HG03575 (cell line): ENCODE data around the gene TNFSF4.

Source experiments
- ATAC-seq: cut with Tn5 transposase; IDR thresholded peaks from one replicate; pipeline ENCODE4 v1.9.1; 2021; ENCODE audit not compliant: unreplicated experiment, insufficient number of reproducible peaks, low FRiP score; ENCODE audit errors: extremely low read depth

The TNFSF4 gene

GRCh38 chr1:173213665-173214064 is 6.5 kb upstream of the TNFSF4 start:
- ATAC-seq, result no peak

DNA sequence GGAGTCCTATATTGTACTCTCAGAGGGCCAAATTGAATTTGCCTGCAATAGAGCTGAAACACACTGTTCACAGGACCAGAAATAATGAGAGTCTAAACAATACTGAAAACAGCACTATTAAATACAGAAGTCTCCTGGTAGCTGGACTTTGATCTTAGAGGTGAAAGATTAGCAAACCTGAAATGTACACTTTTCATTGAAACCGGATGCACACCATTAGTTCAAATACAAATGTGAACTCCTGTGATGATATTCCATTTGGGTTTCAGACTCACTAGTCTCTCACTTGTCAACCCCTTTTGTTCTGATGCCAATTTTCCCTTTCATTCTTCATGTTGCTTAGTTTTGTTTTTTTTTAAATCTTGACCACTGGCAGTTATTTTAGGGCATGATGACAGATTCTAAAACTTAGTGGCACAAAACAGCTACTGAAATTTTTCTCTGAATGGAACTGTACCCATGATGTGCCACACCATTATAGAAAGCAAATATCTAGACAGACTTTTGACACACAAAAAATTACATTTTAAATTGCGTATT is 5.9 kb upstream of the TNFSF4 start:
- peak; percentile 60 for ATAC-seq

GRCh38 chr1:173210716-173211231 is 3.6 kb upstream of the TNFSF4 start:
- ATAC-seq, result no peak

GRCh38 chr1:173210283-173210682 is 3.2 kb upstream of the TNFSF4 start:
- ATAC-seq, result no peak

GRCh38 chr1:173208868-173209267 is 1.7 kb upstream of the TNFSF4 start:
- no peak for ATAC-seq

- no peak for ATAC-seq
Measured at GRCh38 chr1:173208146-173208545, 1.0 kb upstream of the TNFSF4 start.

DNA sequence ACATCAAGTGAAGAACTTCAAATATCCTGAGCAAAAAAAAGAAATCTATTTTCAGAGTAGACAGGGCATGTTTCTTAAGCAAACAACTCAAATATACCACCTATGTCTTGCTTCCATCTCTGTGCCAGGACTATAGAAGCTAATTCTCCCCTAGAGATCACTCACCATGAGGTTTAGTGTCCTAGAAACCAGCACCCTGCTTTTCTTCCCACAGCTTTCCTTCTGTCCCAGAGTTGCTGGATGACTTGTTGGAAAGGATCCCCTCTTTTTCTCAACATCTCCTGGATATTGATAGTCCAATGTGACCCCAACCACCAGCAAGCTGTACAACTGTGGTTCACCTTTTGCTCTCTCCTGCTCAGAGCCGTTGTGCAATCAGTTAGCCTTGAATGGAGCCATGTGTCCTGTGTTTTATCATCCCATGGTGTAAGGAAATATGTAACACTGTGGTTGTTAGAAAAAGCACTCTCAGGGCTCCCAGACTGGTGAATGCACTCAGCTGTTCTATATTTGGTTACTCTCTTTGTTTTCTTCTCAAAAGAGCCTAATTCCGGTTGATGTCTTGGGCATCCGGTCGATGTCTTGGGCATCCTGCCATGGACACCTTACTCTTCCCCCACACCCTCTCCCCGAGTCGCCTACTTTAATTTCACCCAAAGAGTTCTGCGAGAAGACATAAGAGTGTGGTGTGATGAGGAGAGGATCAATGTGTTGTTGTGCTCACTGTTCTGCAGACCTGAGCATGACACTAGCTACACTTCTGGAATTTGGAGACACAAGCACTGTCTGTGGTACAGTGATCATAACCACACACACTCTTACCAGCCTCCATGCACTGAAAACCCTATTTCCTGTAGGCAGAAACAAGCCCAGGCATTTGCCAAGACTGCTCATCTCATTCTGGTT is 1.7 kb downstream of the TNFSF4 start:
- no peak for ATAC-seq

DNA sequence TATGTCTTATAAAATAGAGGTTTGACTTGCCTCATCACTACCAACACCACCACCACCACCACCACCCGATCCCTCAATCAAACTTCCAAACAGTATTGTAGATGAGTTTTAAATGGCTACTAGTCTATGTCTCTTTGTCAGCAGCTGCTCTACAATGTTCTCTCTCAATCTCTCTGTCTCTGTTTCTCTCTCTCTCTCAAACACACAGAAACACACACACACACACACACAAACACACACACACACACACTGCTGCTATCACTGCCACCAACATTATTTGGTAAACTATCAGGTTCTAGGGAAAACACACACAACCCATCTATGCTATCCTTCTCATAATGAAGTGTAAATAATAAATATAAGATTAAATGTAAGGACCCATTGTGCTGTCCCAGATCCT is 2.4 kb downstream of the TNFSF4 start:
- ATAC-seq, result no peak

DNA sequence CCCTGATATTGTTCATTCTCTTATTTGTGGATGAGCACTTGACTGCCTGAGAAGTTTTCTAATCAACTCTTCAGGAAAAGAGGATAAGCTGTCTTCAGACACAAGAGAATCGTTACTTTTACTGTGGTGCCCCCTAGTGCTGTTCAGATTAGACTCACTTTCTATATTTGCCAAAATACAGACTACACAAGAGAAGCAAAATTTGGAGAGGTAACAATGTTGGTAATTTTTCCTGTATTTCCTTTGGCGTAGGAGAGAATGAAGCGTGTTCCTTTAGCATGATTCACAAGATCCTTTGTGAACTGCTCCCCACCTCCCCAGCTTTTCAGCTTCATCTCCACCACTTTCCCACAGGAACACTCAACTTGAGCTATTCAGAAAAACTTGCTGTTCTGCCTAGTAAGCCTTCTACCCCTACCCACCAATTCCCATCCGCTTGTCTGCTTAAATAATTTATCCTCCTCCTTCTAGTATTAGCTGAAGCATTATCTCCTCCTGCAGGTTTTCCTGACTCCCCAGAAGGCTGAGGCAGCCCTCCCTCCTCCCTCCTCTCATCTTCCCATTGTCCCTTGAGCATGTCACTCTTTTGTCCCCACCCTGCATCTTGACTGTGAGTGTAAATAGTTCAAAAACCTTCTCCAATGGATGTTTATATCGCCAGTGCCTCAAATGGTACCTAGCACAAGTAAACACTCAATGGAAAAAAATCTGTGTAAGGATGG is 4.5 kb downstream of the TNFSF4 start:
- ATAC-seq, result no peak

DNA sequence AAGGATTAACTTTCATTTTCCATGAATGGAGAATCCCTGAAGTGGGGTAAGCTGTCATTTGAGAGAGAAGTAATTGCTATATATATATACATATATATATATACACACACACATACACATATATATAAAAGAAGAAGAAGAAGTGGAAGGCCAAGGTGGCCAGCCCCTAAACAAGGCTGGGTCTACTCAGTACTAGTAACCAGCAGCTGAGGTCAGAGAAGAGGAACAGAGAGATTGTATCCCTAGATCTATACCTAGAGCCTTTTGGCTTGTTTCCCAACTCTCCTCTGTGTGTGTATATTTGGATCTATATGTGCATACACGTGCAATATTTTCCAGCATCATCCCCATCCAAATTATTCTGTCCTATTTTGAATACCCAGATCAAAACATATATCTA is 5.2 kb downstream of the TNFSF4 start:
- no peak for ATAC-seq

GRCh38 chr1:173195596-173196088 is 11.5 kb downstream of the TNFSF4 start:
- ATAC-seq, result no peak

DNA sequence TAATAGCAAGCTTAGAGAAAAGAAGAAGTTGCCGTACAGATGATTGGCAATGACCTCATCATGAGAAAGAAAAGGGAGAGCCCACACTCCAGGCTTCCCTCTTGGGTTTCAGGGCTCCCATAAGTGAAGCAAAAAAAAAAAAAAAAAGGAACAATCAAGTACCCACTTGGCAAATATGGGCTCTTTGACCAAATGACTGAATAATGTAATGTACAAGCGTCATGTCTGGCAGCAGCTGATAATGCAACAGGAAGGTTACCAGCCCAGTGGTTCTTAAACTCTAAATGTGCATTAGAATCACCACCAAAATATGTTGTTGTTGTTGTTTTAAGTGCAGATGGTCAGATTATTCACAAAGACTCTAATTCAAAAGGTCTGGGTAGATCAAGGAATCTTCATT is 13.5 kb downstream of the TNFSF4 start:
- no peak for ATAC-seq

DNA sequence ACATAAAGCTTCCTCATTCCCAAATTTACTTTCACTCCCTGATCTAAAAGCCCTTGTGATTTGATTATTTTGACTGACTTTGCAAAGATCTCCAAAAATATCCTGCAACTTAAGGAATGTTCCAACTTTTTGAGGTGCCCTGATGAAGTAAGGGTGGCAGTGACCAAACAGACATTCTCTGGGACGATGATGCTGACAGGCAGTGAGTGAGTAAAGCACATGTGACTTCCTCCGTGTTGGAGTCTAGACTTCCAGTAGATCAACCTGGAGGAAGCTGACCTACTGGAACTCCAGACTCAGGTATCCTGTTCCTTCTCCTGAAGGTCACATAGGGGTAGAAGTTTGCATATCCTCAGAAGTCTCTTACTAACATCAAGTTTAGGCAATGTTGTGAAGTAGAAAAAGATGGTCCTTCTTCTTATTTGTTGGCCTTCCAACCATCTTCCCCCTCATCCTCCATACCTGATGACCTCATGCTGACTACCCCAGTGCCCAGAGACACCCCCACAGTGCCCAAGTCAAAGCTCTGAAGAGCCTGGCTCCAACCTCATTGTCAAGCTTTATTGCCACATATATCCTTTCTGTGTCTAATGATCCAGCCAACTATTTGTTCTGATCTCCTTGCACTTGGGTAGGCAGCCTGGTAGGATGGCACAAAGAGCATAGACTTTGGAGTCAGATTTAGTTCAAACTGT is 16.0 kb downstream of the TNFSF4 start:
- no peak for ATAC-seq

- ATAC-seq, result no peak
Measured at GRCh38 chr1:173190101-173190936, 16.8 kb downstream of the TNFSF4 start.

DNA sequence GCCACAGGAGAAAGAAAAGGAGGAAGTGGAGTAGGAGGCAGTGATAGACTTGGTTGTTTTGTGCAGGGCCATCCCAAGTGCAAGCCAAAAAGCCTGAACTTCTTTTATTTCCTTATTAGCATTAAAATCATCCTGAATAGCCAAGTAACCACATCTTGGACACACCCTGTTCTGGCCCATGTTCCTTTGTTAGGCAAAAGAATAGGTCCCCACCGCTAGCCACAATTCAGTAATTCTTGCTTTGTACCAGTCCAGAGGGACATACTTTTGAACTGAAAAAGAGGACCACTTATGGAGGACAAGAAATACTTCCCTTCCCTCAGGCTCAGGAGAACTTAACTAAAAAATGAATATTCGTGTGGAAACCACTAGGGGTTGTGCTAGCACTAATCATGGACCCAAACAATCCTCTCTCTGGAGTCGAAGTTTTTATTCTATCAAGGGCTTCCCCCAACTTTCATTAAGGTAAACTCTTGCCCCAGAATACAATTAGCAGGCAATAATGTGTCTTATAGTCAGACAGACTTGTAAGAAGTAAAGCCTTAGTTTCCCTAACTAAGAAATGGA is 19.4 kb downstream of the TNFSF4 start:
- no peak for ATAC-seq

GRCh38 chr1:173181791-173182190 is 25.3 kb downstream of the TNFSF4 start:
- no peak for ATAC-seq

DNA sequence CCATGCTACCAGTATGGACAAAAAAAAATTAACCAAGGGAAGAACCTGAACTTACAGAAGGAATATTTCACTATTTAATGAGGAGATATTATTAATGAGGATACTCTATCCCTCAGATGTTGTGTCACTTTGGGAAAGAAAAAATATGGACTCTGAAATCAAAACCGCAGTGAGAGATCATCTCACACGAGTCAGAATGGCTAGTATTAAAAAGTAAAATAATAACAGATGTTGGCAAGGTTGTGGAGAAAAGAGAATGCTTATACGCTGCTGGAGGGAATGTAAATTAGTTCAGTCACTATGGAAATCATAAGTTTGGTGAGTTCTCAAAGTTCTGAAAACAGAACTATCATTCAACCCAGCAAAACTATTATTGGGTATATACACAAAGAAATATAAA is 30.9 kb downstream of the TNFSF4 start:
- ATAC-seq, result no peak

DNA sequence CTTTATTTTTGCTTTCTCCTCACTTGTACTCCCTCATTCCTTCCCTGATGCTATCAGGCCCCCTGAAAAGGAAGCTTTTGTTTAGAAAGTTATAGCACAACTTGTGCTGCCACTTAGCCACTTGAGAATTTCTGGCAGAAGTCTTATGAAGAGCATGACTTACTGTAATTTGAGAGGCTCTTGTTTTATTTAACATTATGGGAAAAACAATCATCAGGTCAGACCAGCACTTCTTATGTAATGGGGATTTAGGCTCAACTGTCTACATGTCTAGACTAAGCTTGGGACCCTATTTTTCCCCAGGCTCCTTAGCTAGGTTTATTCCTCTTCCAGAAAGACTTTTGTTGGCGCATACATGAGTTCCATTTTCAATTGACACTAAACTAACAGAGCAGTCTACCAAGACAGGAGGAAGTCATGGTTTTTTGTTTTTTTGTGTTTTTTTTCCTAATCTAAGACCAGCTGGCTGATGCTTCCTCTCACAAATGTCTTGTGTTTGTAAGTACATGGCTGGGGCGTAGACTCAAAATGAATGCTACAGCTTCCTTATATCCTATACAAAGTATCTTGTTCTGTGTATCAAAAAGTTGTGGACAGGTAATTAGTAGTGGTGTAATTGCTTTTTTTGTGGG is 31.5 kb downstream of the TNFSF4 start:
- ATAC-seq, result no peak
